Measurements from ENCODE around the gene INPP4B.

INPP4B gene

GRCh38 chr4:142377342-142378091, 468.6 kb downstream of the INPP4B start:
- DNase-seq (ENCODE audit: low read depth), result no peak

- DNase-seq (ENCODE audit: low read depth), result no peak
Observed at GRCh38 chr4:142376204-142376603, 469.9 kb downstream of the INPP4B start.

GRCh38 chr4:142373610-142374009, 472.5 kb downstream of the INPP4B start:
- no peak for DNase-seq (ENCODE audit: low read depth)

- DNase-seq (ENCODE audit: low read depth), result no peak
Observed at GRCh38 chr4:142372530-142373260, 473.4 kb downstream of the INPP4B start.

- no peak for DNase-seq (ENCODE audit: low read depth)
Observed at GRCh38 chr4:142369141-142369540, 477.0 kb downstream of the INPP4B start.

- no peak for DNase-seq (ENCODE audit: low read depth)
Observed at GRCh38 chr4:142367418-142368180, 478.5 kb downstream of the INPP4B start.

- DNase-seq (ENCODE audit: low read depth), result no peak
Observed at GRCh38 chr4:142366769-142367181, 479.3 kb downstream of the INPP4B start.

- no peak for DNase-seq (ENCODE audit: low read depth)
Observed at GRCh38 chr4:142365391-142365790, 480.7 kb downstream of the INPP4B start.

GRCh38 chr4:142363686-142364085, 482.4 kb downstream of the INPP4B start:
- DNase-seq (ENCODE audit: low read depth), result no peak

- no peak for DNase-seq (ENCODE audit: low read depth)
Observed at GRCh38 chr4:142361981-142362380, 484.1 kb downstream of the INPP4B start.

GRCh38 chr4:142360657-142361056, 485.4 kb downstream of the INPP4B start:
- DNase-seq (ENCODE audit: low read depth), result no peak

- no peak for DNase-seq (ENCODE audit: low read depth)
Observed at GRCh38 chr4:142358656-142359055, 487.4 kb downstream of the INPP4B start.

- no peak for DNase-seq (ENCODE audit: low read depth)
Observed at GRCh38 chr4:142356801-142357200, 489.3 kb downstream of the INPP4B start.

GRCh38 chr4:142356118-142356759, 489.9 kb downstream of the INPP4B start:
- no peak for DNase-seq (ENCODE audit: low read depth)

GRCh38 chr4:142355421-142355930, 490.6 kb downstream of the INPP4B start:
- no peak for DNase-seq (ENCODE audit: low read depth)

GRCh38 chr4:142354794-142355420, 491.2 kb downstream of the INPP4B start:
- no peak for DNase-seq (ENCODE audit: low read depth)

GRCh38 chr4:142354041-142354440, 492.1 kb downstream of the INPP4B start:
- no peak for DNase-seq (ENCODE audit: low read depth)

GRCh38 chr4:142353149-142353738, 492.9 kb downstream of the INPP4B start:
- DNase-seq (ENCODE audit: low read depth), result no peak

- no peak for DNase-seq (ENCODE audit: low read depth)
Observed at GRCh38 chr4:142352712-142353111, 493.4 kb downstream of the INPP4B start.

GRCh38 chr4:142351958-142352357, 494.1 kb downstream of the INPP4B start:
- DNase-seq (ENCODE audit: low read depth), result no peak

GRCh38 chr4:142350871-142351270, 495.2 kb downstream of the INPP4B start:
- no peak for DNase-seq (ENCODE audit: low read depth)

All from T-helper 22 cell (primary cell).